Measurements from ENCODE around the gene CASP8AP2. TPM values are rescaled to one million over a fixed set of nuclear protein-coding genes. Genes with fewer than 3 reads are reported as not detected.
A peak's percentile ranks its signal among the peaks of the same experiment; 100 is the strongest.
"Not testable (repeated sequence)": the region's sequence is repeated elsewhere in the genome, so short reads cannot be mapped to it uniquely, and the experiment has no call there.

Gene CASP8AP2
- polyA plus RNA-seq, 3 donors, result 23.0 to 29.1 (median 26.1) TPM

- DNase-seq (ENCODE audit: low read depth in 3 of 3, low spot score in 2 of 3), result no peak
Measured at GRCh38 chr6:89886378-89887120, 56.9 kb downstream of the CASP8AP2 start.

GRCh38 chr6:89887452-89888137, 57.9 kb downstream of the CASP8AP2 start:
- DNase-seq (ENCODE audit: low read depth in 3 of 3, low spot score in 2 of 3), result no peak

GRCh38 chr6:89888138-89888514, 58.4 kb downstream of the CASP8AP2 start:
- DNase-seq (ENCODE audit: low read depth in 3 of 3, low spot score in 2 of 3), result no peak

- DNase-seq (ENCODE audit: low read depth in 3 of 3, low spot score in 2 of 3), result no peak
Measured at GRCh38 chr6:89888871-89889270, 59.2 kb downstream of the CASP8AP2 start.

- DNase-seq (ENCODE audit: low read depth in 3 of 3, low spot score in 2 of 3), result not testable (repeated sequence)
Measured at GRCh38 chr6:89890845-89891528, 61.3 kb downstream of the CASP8AP2 start.

- not testable (repeated sequence) for DNase-seq (ENCODE audit: low read depth in 3 of 3, low spot score in 2 of 3)
Measured at GRCh38 chr6:89892577-89892976, 62.9 kb downstream of the CASP8AP2 start.

GRCh38 chr6:89894169-89894568, 64.5 kb downstream of the CASP8AP2 start, which contains the start of gene GJA10:
GJA10 (plus strand) TSS chr6:89894469; CDS start chr6:89894469, 0 bp downstream.
- no peak for DNase-seq (ENCODE audit: low read depth in 3 of 3, low spot score in 2 of 3)

- DNase-seq (ENCODE audit: low read depth in 3 of 3, low spot score in 2 of 3), result peak; percentile 57 to 75 (median 63)
Measured at GRCh38 chr6:89895276-89895874, 65.7 kb downstream of the CASP8AP2 start.

- DNase-seq (ENCODE audit: low read depth in 3 of 3, low spot score in 2 of 3), result not testable (repeated sequence)
Measured at GRCh38 chr6:89910001-89910901, 80.6 kb downstream of the CASP8AP2 start.

GRCh38 chr6:89910902-89911240, 81.2 kb downstream of the CASP8AP2 start:
- DNase-seq (ENCODE audit: low read depth in 3 of 3, low spot score in 2 of 3), result no peak

GRCh38 chr6:89916136-89916920, 86.6 kb downstream of the CASP8AP2 start:
- no peak for DNase-seq (ENCODE audit: low read depth in 3 of 3, low spot score in 2 of 3)

GRCh38 chr6:89917216-89917615, 87.5 kb downstream of the CASP8AP2 start:
- DNase-seq (ENCODE audit: low read depth in 3 of 3, low spot score in 2 of 3), result no peak

GRCh38 chr6:89917801-89918366, 88.2 kb downstream of the CASP8AP2 start:
- no peak for DNase-seq (ENCODE audit: low read depth in 3 of 3, low spot score in 2 of 3)

Other genes starting within 250 kb of the CASP8AP2 start
- gene LYRM2, start 191.1 kb upstream of the CASP8AP2 start, polyA plus RNA-seq (ENCODE audit: insufficient read length in 3 of 3), result 10 to 100 TPM; 53.0 to 58.7 (median 56.8) TPM
- 10 to 100 TPM; 38.6 to 41.2 (median 38.9) TPM for gene MDN1, start 10.1 kb upstream of the CASP8AP2 start, polyA plus RNA-seq (ENCODE audit: insufficient read length in 3 of 3)
- not detected for gene GJA10, start 64.6 kb downstream of the CASP8AP2 start, polyA plus RNA-seq (ENCODE audit: insufficient read length in 3 of 3)

Measured in right renal cortex interstitium (tissue), 3 donors.